ENCODE measurements around the gene TNIK. TPM values are rescaled to one million over a fixed set of nuclear protein-coding genes. Genes with fewer than 3 reads are reported as not detected.

The TNIK gene
- total RNA-seq, 1 donor from 2014 or later = 2.5 TPM

DNA sequence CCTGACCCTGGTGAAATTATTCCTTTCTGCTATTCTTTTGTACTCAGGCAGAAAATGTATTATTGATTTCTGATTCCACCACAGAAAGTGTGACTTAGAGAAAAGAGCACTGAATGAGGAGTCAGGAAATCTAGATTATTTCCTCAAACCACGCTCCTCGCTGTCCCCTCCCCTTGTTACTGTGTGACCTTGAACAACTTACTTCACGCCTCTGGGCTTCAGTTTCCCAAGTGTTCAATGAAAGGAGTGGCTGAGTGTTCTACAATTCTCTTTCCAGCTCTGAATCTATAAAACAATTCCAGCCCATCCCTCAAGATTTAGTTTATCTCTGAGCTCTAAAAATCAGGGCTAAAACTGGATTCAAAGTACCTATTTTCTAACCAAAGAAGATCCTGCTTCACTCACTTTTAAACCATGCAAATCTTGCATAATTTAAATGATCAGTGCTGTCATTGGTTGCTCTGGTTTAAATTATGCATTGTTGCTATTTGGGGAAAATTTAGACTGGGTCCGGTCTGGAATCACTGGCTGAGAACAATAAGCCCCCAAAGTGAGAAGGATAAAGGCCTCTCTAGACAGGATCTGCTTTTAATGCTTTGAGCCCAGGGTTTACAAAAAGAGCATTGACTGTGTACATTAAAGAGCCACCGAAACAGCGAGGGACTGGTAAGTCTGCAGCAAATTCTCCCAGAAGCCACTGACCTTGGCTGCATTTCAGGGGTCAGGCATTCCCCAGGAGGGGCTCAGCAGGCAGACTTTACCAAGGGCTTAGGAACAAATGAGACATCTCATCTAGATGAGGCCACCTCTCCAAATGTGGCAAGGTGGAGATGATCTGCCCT is 3.2 kb downstream of the TNIK start:
- H3K4me1 Mint-ChIP-seq = peaks cover 36% of the 10 kb centered on the region
- TF ChIP-seq, protein P1, sequence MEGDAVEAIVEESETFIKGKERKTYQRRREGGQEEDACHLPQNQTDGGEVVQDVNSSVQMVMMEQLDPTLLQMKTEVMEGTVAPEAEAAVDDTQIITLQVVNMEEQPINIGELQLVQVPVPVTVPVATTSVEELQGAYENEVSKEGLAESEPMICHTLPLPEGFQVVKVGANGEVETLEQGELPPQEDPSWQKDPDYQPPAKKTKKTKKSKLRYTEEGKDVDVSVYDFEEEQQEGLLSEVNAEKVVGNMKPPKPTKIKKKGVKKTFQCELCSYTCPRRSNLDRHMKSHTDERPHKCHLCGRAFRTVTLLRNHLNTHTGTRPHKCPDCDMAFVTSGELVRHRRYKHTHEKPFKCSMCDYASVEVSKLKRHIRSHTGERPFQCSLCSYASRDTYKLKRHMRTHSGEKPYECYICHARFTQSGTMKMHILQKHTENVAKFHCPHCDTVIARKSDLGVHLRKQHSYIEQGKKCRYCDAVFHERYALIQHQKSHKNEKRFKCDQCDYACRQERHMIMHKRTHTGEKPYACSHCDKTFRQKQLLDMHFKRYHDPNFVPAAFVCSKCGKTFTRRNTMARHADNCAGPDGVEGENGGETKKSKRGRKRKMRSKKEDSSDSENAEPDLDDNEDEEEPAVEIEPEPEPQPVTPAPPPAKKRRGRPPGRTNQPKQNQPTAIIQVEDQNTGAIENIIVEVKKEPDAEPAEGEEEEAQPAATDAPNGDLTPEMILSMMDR (IDR thresholded peaks at IDR 0.05) = no peak

DNA sequence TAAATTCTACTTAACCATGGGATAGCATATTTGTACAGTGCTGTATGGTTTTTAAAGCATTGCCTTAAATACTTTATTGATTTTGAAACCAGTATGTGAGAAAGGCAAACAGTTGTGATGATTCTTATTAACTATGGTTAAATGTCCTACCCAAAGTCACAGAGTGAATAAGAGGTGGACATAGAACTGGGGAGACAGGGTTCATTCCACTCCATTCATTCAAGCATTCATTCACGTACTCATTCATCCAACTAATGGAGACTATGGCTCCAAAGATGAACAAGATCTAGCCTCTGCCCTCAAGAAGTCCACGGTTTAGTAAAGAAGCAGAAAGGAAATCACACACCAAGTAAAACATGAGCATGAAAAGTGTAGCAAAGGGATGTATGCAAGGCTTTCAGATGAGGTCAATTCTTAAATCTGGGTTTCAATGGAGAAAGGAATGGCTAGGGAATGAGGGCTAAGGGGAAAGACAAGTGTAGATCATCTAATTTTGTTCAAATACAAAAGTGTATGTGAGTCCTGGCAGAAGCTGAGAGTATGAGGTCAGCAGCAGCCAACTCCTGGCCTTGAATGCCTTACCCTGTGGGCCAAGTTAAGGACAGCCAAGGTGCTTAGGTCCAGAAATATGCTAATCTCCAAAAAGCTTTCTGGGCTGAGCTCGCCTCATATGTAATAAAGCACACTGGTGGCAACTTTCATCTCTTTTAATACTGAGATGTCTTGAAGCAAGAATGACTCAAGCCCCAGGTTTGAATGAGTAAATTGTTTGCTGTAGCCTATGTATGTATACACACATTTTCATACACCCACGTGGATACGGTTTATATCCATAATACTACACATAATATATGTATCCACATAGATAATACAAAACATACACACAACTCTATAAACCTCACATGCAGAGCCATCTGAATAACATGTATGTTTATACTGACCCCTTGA is 4.3 kb downstream of the TNIK start:
- Mint-ChIP-seq H3K36me3 (ENCODE audit: low read depth) (peaks cover 2% of the 10 kb centered on the region), H3K27me3 (peaks cover 2% of the 10 kb centered on the region), H3K4me1 (peaks cover 26% of the 10 kb centered on the region), H3K27ac (no peak overlapping the region), H3K9me3 (no peaks in the 10 kb centered on the region), H3K4me3 (no peak overlapping the region)
- ChIA-PET CTCF (no interaction called here), POLR2A (no interaction called here)
- ATAC-seq (ENCODE audit: low read depth) (no peak), DNase-seq (no peak)
- TF ChIP-seq, protein P1 (IDR thresholded peaks at IDR 0.05) = no peak
- intact Hi-C loops (cut with micrococcal nuclease) = no loop called here

More for the DNA sequence above, 3.2 kb downstream of the TNIK start:
- H3K27ac Mint-ChIP-seq = no peak overlapping the region
- DNase-seq = no peak
- H3K27me3 Mint-ChIP-seq = peaks cover 2% of the 10 kb centered on the region
- peaks cover 2% of the 10 kb centered on the region for H3K36me3 Mint-ChIP-seq (ENCODE audit: low read depth)
- ChIA-PET CTCF (no interaction called here), POLR2A (no interaction called here)
- ATAC-seq (ENCODE audit: low read depth) = no peak
- no peaks in the 10 kb centered on the region for H3K9me3 Mint-ChIP-seq
- H3K4me3 Mint-ChIP-seq = peak overlapping the region; percentile 24
- intact Hi-C loops (cut with micrococcal nuclease) = no loop called here

DNA sequence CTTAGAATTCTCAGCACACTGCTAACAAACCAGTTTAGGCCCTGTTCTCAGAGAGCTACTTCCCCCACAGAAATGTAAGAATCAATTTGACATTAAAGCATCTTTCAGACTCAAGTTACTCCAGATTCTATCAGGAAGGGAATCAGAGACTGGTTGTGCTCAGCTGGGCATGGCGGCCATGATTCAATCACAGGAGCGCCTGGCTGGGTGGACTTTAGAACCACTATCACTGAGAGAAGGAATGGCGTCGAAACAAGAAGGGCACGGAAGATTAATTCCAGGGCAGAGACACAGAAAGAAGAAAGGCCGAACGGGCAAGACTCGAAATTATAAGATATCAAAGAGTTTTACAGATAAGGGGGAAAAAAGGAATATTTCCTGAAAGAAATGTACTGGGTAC is 6.2 kb downstream of the TNIK start:
- Mint-ChIP-seq H3K36me3 (ENCODE audit: low read depth) (no peaks in the 10 kb centered on the region), H3K4me3 (no peak overlapping the region), H3K27me3 (no peaks in the 10 kb centered on the region), H3K9me3 (no peaks in the 10 kb centered on the region), H3K27ac (no peak overlapping the region), H3K4me1 (peaks cover 15% of the 10 kb centered on the region)
- CTCF ChIA-PET = no interaction called here
- ATAC-seq (ENCODE audit: low read depth) (no peak), DNase-seq (no peak)
- intact Hi-C loops (cut with micrococcal nuclease) = no loop called here
- TF ChIP-seq, protein P1 (IDR thresholded peaks at IDR 0.05) = no peak
- POLR2A ChIA-PET = no interaction called here

DNA sequence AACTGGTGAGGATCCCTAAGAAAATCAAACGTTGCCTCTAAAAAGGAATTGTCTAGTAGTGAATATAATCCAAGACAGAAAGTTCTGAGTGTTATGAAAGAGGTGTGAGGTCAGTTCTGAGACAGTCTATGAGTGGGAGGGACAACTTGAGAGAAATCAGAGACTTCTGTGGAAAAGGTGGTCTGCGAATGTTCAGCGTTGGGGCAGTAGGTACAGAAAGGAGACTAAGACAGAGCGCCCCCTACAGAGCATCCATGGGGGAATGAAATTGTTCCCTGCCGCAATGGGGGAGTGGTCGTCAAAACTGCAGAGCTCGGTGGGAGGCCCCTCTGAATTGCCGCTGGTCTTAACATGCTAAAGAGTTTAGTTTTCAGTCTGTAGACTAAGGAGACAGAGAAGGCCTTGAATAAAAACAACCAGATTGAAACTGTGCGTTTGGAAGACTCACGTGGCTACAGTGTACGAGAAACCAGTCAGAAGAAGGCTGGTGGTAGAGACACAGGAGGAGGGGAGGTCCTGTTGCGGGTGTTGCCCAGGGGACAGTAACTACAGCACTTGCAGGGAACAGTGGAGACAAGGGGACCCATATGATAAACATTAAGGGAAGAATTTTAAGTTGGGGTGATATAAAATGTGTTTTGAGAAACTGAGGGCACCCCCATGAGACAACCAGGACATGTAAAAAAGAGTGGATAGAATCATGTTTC is 6.9 kb downstream of the TNIK start:
- CTCF ChIA-PET = no interaction called here
- no peak overlapping the region for H3K27ac Mint-ChIP-seq
- DNase-seq (no peak), ATAC-seq (ENCODE audit: low read depth) (no peak)
- peaks cover 8% of the 10 kb centered on the region for H3K4me1 Mint-ChIP-seq
- no peaks in the 10 kb centered on the region for H3K9me3 Mint-ChIP-seq
- H3K4me3 Mint-ChIP-seq = no peak overlapping the region
- no peaks in the 10 kb centered on the region for H3K27me3 Mint-ChIP-seq
- POLR2A ChIA-PET = no interaction called here
- intact Hi-C loops (cut with micrococcal nuclease) = no loop called here
- H3K36me3 Mint-ChIP-seq (ENCODE audit: low read depth) = no peaks in the 10 kb centered on the region
- TF ChIP-seq, protein P1 (IDR thresholded peaks at IDR 0.05) = no peak
